HG02588 (cell line): ENCODE measurements around the gene COA1.
"Not testable (repeated sequence)": the region's sequence is repeated elsewhere in the genome, so short reads cannot be mapped to it uniquely, and the experiment has no call there.

ENCODE experiments used
- ATAC-seq: cut with Tn5 transposase; IDR thresholded peaks from one replicate; pipeline ENCODE4 v1.9.1; 2021; ENCODE audit warnings: mild to moderate bottlenecking, moderate library complexity; ENCODE audit not compliant: unreplicated experiment

Gene COA1

DNA sequence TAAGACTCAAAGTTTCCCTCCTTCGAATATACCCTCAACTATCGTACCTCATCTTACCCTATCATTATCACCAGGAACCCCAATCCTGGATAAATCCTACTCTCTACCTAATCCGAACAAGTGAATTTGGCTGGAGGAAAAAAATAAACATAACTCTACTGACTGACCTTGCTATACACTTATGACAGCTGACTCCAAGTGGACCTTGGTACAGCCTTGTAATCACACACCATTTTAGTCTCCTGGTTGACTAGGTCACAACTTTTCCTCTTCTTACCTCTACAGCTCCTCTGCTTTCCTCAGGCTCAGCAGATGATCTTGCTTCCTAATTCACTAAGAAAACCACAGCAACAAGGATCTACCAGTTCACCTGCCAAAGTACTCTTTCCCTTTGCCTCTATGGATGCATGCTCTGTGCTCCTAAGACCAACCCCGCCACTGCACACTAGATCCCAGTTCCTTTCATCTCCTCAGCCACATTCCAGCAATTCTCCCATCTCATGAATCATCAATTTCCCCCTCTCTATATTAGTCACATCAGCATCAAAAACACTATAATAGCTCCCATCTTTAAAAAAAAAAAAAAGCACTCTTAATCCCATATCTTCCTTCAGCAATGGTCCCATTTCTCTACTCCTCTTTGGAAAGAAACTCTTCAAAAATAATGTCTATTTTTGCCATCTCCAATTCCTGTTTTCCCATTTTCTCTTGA, 35.5 kb downstream of the COA1 start:
- ATAC-seq = no peak

- no peak for ATAC-seq
These were observed 36.5 kb downstream of the COA1 start for GRCh38 chr7:43692582-43693373.

DNA sequence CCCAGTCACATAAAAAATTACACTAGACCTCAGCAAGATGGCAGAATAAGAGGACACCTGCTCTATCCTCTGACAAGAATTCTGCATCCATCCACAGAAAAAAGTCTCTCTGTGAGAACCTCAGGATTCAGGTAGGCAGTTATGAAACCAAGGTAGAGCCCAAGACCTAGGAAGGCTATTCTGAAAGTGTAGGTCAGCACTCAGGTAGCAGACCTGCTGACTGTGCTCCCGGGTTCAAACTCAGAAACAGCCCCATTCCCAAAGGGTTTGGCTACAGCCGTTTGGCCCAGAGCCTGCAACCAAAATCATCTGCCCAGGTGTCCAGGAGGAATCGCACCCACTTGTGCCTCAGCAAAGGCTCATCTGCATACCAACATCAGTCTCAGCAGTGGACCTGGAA, 37.7 kb downstream of the COA1 start:
- no peak for ATAC-seq

DNA sequence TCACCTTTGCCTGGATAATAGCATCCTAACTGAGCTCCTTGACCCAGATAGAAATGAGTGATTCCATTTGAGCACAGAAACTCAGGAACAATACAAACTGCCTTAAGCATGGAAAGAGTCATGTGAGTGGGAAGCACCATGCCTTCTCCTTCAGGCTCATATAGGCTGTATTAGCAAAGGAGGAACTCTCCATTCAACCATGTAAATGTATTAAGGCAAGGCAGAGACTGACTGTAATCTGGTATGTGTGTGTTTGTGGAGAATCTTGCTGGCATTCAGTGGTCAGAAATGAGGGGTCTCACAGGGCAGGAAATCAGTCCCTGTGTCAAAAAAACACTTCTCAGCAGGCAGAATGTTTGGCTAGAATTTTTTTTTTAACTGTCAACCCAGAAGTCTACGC, 40.2 kb downstream of the COA1 start:
- no peak for ATAC-seq

DNA sequence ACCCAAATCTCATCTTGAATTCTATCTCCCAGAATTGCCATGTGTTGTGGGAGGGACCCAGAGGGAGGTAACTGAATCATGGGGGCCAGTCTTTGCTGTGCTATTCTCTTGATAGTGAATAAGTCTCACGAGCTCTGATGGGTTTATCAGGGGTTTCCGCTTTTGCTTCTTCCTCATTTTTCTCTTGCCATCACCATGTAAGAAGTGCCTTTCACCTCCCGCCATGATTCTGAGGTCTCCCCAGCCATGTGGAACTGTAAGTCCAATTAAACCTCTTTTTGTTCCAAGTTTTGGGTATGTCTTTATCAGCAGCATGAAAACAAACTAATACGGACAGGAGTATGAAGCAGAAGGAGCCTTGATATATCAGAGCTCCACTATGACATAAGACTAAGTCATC, 41.5 kb downstream of the COA1 start:
- ATAC-seq = not testable (repeated sequence)

- no peak for ATAC-seq
These were observed 42.3 kb downstream of the COA1 start for GRCh38 chr7:43686991-43687390.

DNA sequence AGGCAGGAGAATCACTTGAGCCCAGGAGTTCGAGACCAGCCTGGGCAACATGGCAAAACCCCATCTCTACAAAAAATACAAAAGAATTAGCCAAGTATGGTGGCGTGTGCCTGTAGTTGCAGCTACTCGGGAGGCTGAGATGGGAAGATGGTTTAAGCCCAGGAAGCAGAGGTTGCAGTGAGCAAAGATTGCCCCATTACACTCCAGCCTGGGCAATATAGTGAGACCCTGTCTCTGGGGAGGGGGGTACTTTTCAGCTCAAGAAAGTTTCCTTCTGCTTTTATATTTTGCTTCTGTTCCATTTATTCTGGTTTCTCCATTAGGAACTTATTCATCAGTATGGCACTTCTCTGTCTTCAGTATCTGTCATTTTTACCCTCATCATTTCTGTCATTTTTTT, 48.6 kb downstream of the COA1 start:
- no peak for ATAC-seq

DNA sequence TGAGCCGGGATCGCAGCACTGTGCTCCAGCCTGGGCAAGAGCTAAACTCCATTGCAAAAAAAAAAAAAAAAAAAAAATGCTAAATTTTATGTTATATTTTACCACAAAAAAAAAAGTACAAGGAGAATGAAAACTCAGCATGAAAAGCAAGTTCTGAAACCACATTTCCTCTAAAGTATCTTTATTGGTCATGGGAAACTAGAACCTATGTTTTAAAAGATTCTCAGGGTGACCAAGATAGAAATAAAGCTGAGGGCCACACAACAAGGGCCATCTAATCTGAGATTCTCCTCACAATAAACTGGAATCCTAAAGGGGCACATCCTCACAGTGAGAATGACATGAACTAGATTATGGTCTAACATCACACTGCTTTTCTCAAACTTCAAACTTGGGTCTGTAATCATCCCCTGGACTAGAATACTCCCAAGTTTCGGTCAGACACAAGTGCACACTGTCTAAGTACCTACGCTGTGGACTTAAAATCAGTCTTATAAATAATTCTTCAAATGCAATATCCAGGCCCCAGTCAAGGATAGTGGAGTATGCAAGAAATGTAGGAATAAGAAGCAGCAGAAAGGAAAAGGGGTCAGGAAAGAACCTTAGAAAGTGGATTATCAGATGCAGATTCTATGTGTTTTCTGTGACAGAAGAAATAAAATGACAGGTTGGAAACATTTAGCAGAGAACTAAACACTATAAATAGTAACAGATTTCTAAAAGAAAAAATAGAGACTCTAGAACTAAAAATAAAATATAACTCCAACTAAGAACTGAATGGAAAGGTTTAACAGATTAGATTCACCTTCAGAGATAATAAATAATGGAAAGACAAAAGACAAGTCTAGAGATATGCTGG, 49.9 kb downstream of the COA1 start:
- ATAC-seq = no peak

- ATAC-seq = no peak
These were observed 51.0 kb downstream of the COA1 start for GRCh38 chr7:43678315-43678714.

DNA sequence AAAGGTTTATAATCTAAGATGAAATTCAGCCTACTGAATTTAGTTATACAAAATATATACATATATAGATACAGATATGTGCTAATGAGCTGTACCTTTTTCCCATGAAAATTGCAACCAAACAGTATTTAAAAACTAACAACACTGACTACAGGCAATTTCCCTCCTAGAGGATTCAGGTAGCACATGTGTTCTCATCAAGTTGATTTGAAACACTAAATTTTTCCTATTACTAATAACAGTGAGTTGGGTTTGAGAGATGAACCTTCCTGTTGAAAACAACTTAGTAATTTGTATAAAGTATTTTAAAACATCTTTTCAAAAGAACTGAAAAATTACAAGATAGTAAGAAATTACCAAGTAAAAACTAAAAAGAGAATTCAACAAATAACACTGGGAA, 51.5 kb downstream of the COA1 start:
- ATAC-seq = no peak

- no peak for ATAC-seq
These were observed 54.5 kb downstream of the COA1 start for GRCh38 chr7:43674559-43675436.

- ATAC-seq = not testable (repeated sequence)
These were observed 55.9 kb downstream of the COA1 start for GRCh38 chr7:43673243-43673976.

GRCh38 chr7:43671521-43671920, 57.8 kb downstream of the COA1 start:
- no peak for ATAC-seq

GRCh38 chr7:43669286-43670081, 59.8 kb downstream of the COA1 start:
- ATAC-seq = no peak

GRCh38 chr7:43668035-43668434, 61.3 kb downstream of the COA1 start:
- no peak for ATAC-seq

- no peak for ATAC-seq
These were observed 62.4 kb downstream of the COA1 start for GRCh38 chr7:43666938-43667337.

DNA sequence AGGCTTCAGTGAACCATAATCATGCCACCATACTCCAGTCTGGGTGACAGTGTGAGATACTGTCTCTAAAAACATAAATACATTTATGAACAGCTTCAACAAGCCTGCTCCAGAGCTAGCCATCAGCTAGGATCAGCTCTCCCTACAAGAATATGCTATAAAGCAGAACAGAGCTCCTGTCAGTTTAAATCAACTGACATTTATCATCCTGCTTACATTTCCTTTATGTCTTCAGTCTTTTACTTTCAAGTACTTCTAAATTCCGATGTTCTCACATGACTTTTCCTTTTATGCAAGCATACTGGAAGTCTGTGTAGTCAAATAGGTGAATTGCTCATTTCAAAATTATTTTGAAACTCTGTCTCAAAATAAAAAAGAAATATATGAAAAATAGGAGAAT, 64.6 kb downstream of the COA1 start:
- ATAC-seq = no peak

GRCh38 chr7:43660141-43660540, 69.2 kb downstream of the COA1 start:
- no peak for ATAC-seq

DNA sequence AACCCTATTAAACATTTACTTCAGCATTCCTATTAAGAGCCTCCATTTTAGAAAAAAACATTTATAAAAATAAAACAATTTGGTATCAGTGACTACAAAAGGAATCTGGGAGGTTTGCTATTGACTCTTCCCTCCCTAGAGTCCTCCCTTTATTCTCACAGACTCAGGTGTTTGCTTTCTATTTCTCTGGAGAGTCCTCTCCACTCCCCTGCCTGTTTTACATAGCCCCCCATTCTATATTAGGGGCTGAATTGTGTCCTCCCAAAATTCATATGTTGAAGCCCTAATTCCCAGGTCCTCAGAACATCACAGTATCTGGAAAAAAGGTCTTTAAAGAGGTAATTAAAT, 69.8 kb downstream of the COA1 start:
- ATAC-seq = no peak
